ENCODE data around the gene MYF5. TPM values are rescaled to one million over a fixed set of nuclear protein-coding genes. Genes with fewer than 3 reads are reported as not detected.

The MYF5 gene
- total and polyA plus RNA-seq, 2 donors (not counting 1 experiment from before 2014, with no cell fraction given), result not detected

GRCh38 chr12:80676856-80677255 lies 39.9 kb upstream of the MYF5 start:
- Histone ChIP-seq H3K4me2 (ENCODE audit: extremely low read depth, insufficient read depth, low read length) (no peak overlapping the region), H3K9ac (ENCODE audit: insufficient read depth, low read length) (no peak overlapping the region), H2AFZ (ENCODE audit: low read length) (no peak overlapping the region), H3K27me3 (ENCODE audit: control insufficient read depth, insufficient read depth, low read length) (no peaks in the 10 kb centered on the region), H4K20me1 (ENCODE audit: control insufficient read depth, extremely low read depth, insufficient read depth, low read length) (no peaks in the 10 kb centered on the region), H3K4me3 (replicated peaks in 1 of 4; ENCODE audit: control extremely low read depth in 1 of 4, insufficient read depth in 1 of 4, low read depth in 3 of 4, low read length in 4 of 4) (no peak overlapping the region), H3K4me1 (ENCODE audit: control insufficient read depth, extremely low read depth, insufficient read depth, low read length) (no peaks in the 10 kb centered on the region), H3K79me2 (ENCODE audit: control insufficient read depth, insufficient read depth, low read length) (no peaks in the 10 kb centered on the region), H3K9me3 (ENCODE audit: control insufficient read depth, insufficient read depth, low read depth, low read length) (no peaks in the 10 kb centered on the region), H3K36me3 (ENCODE audit: control insufficient read depth, insufficient read depth, low read length) (no peaks in the 10 kb centered on the region), H3K27ac (ENCODE audit: insufficient read depth, low read length) (no peak overlapping the region)
- TF ChIP-seq EZH2 (IDR thresholded peaks at IDR 0.05; ENCODE audit: low read length, missing control alignments) (no peak), CTCF (conservative IDR thresholded peaks at IDR 0.05 in 1 of 2, IDR thresholded peaks at IDR 0.05 in 1 of 2; ENCODE audit: low read depth in 1 of 2, low read length in 2 of 2) (no peak)
- no peak for DNase-seq (ENCODE audit: low read depth in 2 of 2)

GRCh38 chr12:80677994-80678393 lies 38.7 kb upstream of the MYF5 start:
- Histone ChIP-seq H3K27me3 (ENCODE audit: control insufficient read depth, insufficient read depth, low read length) (no peaks in the 10 kb centered on the region), H3K9me3 (ENCODE audit: control insufficient read depth, insufficient read depth, low read depth, low read length) (no peaks in the 10 kb centered on the region), H3K27ac (ENCODE audit: insufficient read depth, low read length) (no peak overlapping the region), H2AFZ (ENCODE audit: low read length) (no peak overlapping the region), H3K79me2 (ENCODE audit: control insufficient read depth, insufficient read depth, low read length) (no peaks in the 10 kb centered on the region), H3K4me1 (ENCODE audit: control insufficient read depth, extremely low read depth, insufficient read depth, low read length) (no peaks in the 10 kb centered on the region), H3K4me2 (ENCODE audit: extremely low read depth, insufficient read depth, low read length) (no peak overlapping the region), H3K36me3 (ENCODE audit: control insufficient read depth, insufficient read depth, low read length) (no peaks in the 10 kb centered on the region), H3K4me3 (replicated peaks in 1 of 4; ENCODE audit: control extremely low read depth in 1 of 4, insufficient read depth in 1 of 4, low read depth in 3 of 4, low read length in 4 of 4) (no peak overlapping the region), H4K20me1 (ENCODE audit: control insufficient read depth, extremely low read depth, insufficient read depth, low read length) (no peaks in the 10 kb centered on the region), H3K9ac (ENCODE audit: insufficient read depth, low read length) (no peak overlapping the region)
- DNase-seq (ENCODE audit: low read depth in 2 of 2), result no peak
- no peak for TF ChIP-seq EZH2 (IDR thresholded peaks at IDR 0.05; ENCODE audit: low read length, missing control alignments)
- TF ChIP-seq CTCF (conservative IDR thresholded peaks at IDR 0.05 in 1 of 2, IDR thresholded peaks at IDR 0.05 in 1 of 2; ENCODE audit: low read depth in 1 of 2, low read length in 2 of 2), result no peak

GRCh38 chr12:80679346-80680131 lies 37.2 kb upstream of the MYF5 start:
- TF ChIP-seq CTCF (conservative IDR thresholded peaks at IDR 0.05 in 1 of 2, IDR thresholded peaks at IDR 0.05 in 1 of 2; ENCODE audit: low read depth in 1 of 2, low read length in 2 of 2) (no peak), EZH2 (IDR thresholded peaks at IDR 0.05; ENCODE audit: low read length, missing control alignments) (no peak)
- Histone ChIP-seq H3K9ac (ENCODE audit: insufficient read depth, low read length) (no peak overlapping the region), H3K27me3 (ENCODE audit: control insufficient read depth, insufficient read depth, low read length) (no peaks in the 10 kb centered on the region), H3K79me2 (ENCODE audit: control insufficient read depth, insufficient read depth, low read length) (no peaks in the 10 kb centered on the region), H4K20me1 (ENCODE audit: control insufficient read depth, extremely low read depth, insufficient read depth, low read length) (no peaks in the 10 kb centered on the region), H2AFZ (ENCODE audit: low read length) (no peak overlapping the region), H3K27ac (ENCODE audit: insufficient read depth, low read length) (no peak overlapping the region), H3K9me3 (ENCODE audit: control insufficient read depth, insufficient read depth, low read depth, low read length) (no peaks in the 10 kb centered on the region), H3K4me3 (replicated peaks in 1 of 4; ENCODE audit: control extremely low read depth in 1 of 4, insufficient read depth in 1 of 4, low read depth in 3 of 4, low read length in 4 of 4) (no peak overlapping the region), H3K4me1 (ENCODE audit: control insufficient read depth, extremely low read depth, insufficient read depth, low read length) (no peaks in the 10 kb centered on the region), H3K4me2 (ENCODE audit: extremely low read depth, insufficient read depth, low read length) (no peak overlapping the region), H3K36me3 (ENCODE audit: control insufficient read depth, insufficient read depth, low read length) (no peaks in the 10 kb centered on the region)
- DNase-seq (ENCODE audit: low read depth in 2 of 2), result no peak
